ENCODE data around the gene CDK16.

Gene CDK16

GRCh38 chrX:47186096-47186740 is 32.3 kb upstream of the CDK16 start:
- no peak for DNase-seq

- DNase-seq, result no peak
These were observed 31.3 kb upstream of the CDK16 start for GRCh38 chrX:47187106-47187677.

- DNase-seq, result no peak
These were observed 28.6 kb upstream of the CDK16 start for GRCh38 chrX:47189906-47190305.

GRCh38 chrX:47190445-47191269 is 27.8 kb upstream of the CDK16 start:
- peak; percentile 93 for DNase-seq

- peak; percentile 51 for DNase-seq
These were observed 27.1 kb upstream of the CDK16 start for GRCh38 chrX:47191331-47191730.

- no peak for DNase-seq
These were observed 26.6 kb upstream of the CDK16 start for GRCh38 chrX:47191806-47192401.

- DNase-seq, result peak; percentile 98
These were observed 24.8 kb upstream of the CDK16 start, which contains the start of gene UBA1 for GRCh38 chrX:47193475-47194193. TSS of gene UBA1 (plus strand) at chrX:47193829. CDS start at chrX:47198803, 4,974 bp downstream.

- no peak for DNase-seq
These were observed 24.2 kb upstream of the CDK16 start for GRCh38 chrX:47194194-47194787.

GRCh38 chrX:47196098-47196497 is 22.4 kb upstream of the CDK16 start:
- no peak for DNase-seq

GRCh38 chrX:47197526-47197925 is 21.0 kb upstream of the CDK16 start:
- DNase-seq, result no peak

- DNase-seq, result no peak
These were observed 20.3 kb upstream of the CDK16 start for GRCh38 chrX:47198026-47198686.

GRCh38 chrX:47198687-47199080 is 19.8 kb upstream of the CDK16 start:
- DNase-seq, result no peak

GRCh38 chrX:47199286-47199685 is 19.2 kb upstream of the CDK16 start:
- DNase-seq, result no peak

GRCh38 chrX:47200385-47201150 is 17.9 kb upstream of the CDK16 start:
- DNase-seq, result no peak

- no peak for DNase-seq
These were observed 17.0 kb upstream of the CDK16 start for GRCh38 chrX:47201345-47201944.

- DNase-seq, result no peak
These were observed 16.2 kb upstream of the CDK16 start for GRCh38 chrX:47202316-47202715.

GRCh38 chrX:47202877-47203276 is 15.6 kb upstream of the CDK16 start:
- DNase-seq, result no peak

- no peak for DNase-seq
These were observed 13.5 kb upstream of the CDK16 start for GRCh38 chrX:47204970-47205369.

GRCh38 chrX:47206316-47206715 is 12.2 kb upstream of the CDK16 start:
- DNase-seq, result no peak

GRCh38 chrX:47208108-47208507 is 10.4 kb upstream of the CDK16 start:
- no peak for DNase-seq
